B cell (primary cell): ENCODE measurements around the gene NLRC5. TPM values are rescaled to one million over a fixed set of nuclear protein-coding genes. Genes with fewer than 3 reads are reported as not detected.
A peak's percentile ranks its signal among the peaks of the same experiment; 100 is the strongest.

Experiments
- ATAC-seq: fragments of 200-7000 bp; cut with Tn5 transposase; one replicate; pipeline ENCODE4 v1.10.0; 2021; ENCODE audit warnings: low read depth, mild to moderate bottlenecking, moderate number of reproducible peaks, moderate library complexity
- CTCF ChIA-PET: fragments of 350-600 bp; sonication (Branson Sonifier 250); formaldehyde crosslinking; loops from one replicate; lab custom pipeline; 2021; ENCODE audit warnings: antibody characterized with exemption, inconsistent platforms; lab: Charles Lee
- POLR2A ChIA-PET: fragments of 350-600 bp; sonication (Branson Sonifier 250); formaldehyde crosslinking; loops from one replicate; lab custom pipeline; 2021; ENCODE audit warnings: antibody characterized with exemption; lab: Charles Lee
- DNase-seq: peaks from one replicate; pipeline ENCODE4 v3.0.0; 2013
- H2AFZ ChIP-seq: 2 replicates; pipeline ENCODE4 v1.6.1; 2012; ENCODE audit warnings: mild to moderate bottlenecking, low read depth, low read length; ENCODE audit not compliant: insufficient read depth, poor library complexity, severe bottlenecking
- H3K27ac ChIP-seq, 2 donors: 1 replicate in 1 of 2; 2 replicates in 1 of 2; pipeline ENCODE4 v1.5.1; 2012 to 2013; ENCODE audit warnings: low read length in 2 of 2, mild to moderate bottlenecking in 2 of 2, moderate library complexity in 1 of 2
- H3K27me3 ChIP-seq, 4 experiments: fragments of 200-600 bp in 1 of 4; sonication (generic) in 1 of 4; replicated peaks in 1 of 4; 1 replicate in 2 of 4; 2 replicates in 2 of 4; pipeline versions ENCODE4 v1.6.1 to v1.7.0; 2013 to 2016; ENCODE audit warnings: low read length in 3 of 4, mild to moderate bottlenecking in 2 of 4, mixed read lengths in 1 of 4, moderate library complexity in 1 of 4; ENCODE audit not compliant: insufficient read depth in 4 of 4, control insufficient read depth in 3 of 4; ENCODE audit errors: control extremely low read depth in 1 of 4
- H3K36me3 ChIP-seq, 2 experiments: replicated peaks in 1 of 2; 1 replicate in 1 of 2; 2 replicates in 1 of 2; pipeline versions ENCODE4 v1.6.1 to v1.7.1; 2013; ENCODE audit warnings: low read length in 1 of 2; ENCODE audit not compliant: insufficient read depth in 2 of 2, control insufficient read depth in 1 of 2; ENCODE audit errors: control extremely low read depth in 1 of 2, extremely low read depth in 1 of 2
- H3K4me1 ChIP-seq, 2 donors: fragments of 200-600 bp in 1 of 2; sonication (generic) in 1 of 2; 1 replicate in 1 of 2; 2 replicates in 1 of 2; pipeline versions ENCODE4 v1.5.1 to v1.6.1; 2013 to 2017; ENCODE audit warnings: low read length in 2 of 2; ENCODE audit not compliant: control insufficient read depth in 2 of 2, insufficient read depth in 2 of 2
- H3K4me2 ChIP-seq: replicated peaks from 2 replicates; pipeline ENCODE3; 2012; ENCODE audit warnings: mild to moderate bottlenecking, low read depth, low read length; ENCODE audit not compliant: poor library complexity, severe bottlenecking
- H3K4me3 ChIP-seq, 5 experiments: fragments of 200-600 bp in 1 of 5; sonication (generic) in 1 of 5; 1 replicate in 3 of 5; 2 replicates in 2 of 5; pipeline versions ENCODE4 v1.5.1 to v1.7.0; 2011 to 2016; ENCODE audit warnings: low read length in 4 of 5, mild to moderate bottlenecking in 4 of 5, low read depth in 2 of 5, control low read depth in 1 of 5, moderate library complexity in 1 of 5; ENCODE audit not compliant: insufficient read depth in 1 of 5; ENCODE audit errors: control extremely low read depth in 1 of 5, extremely low read depth in 1 of 5
- H3K79me2 ChIP-seq: fragments of 200-600 bp; sonication (generic); one replicate; pipeline ENCODE4 v1.6.0; 2016; ENCODE audit warnings: low read length; ENCODE audit not compliant: control insufficient read depth, insufficient read depth
- H3K9ac ChIP-seq: fragments of 200-600 bp; sonication (generic); 2 replicates; pipeline ENCODE4 v1.6.1; 2017; ENCODE audit warnings: mild to moderate bottlenecking, low read length, moderate library complexity
- H3K9me3 ChIP-seq, 3 donors: one replicate each; pipeline versions ENCODE4 v1.6.1 to v1.7.1; 2013; ENCODE audit warnings: low read length in 2 of 3; ENCODE audit not compliant: control insufficient read depth in 2 of 3, insufficient read depth in 1 of 3; ENCODE audit errors: control extremely low read depth in 1 of 3
- H4K20me1 ChIP-seq: 2 replicates; pipeline ENCODE4 v1.6.0; 2012; ENCODE audit warnings: mild to moderate bottlenecking, low read length; ENCODE audit not compliant: insufficient read depth, control insufficient read depth, poor library complexity, severe bottlenecking
- H3K27ac Mint-ChIP-seq: one replicate; pipeline ENCODE4 v1.8.0; 2021; ENCODE audit warnings: mixed read lengths
- H3K27me3 Mint-ChIP-seq: one replicate; pipeline ENCODE4 v1.8.0; 2021; ENCODE audit warnings: mixed read lengths
- H3K4me1 Mint-ChIP-seq: one replicate; pipeline ENCODE4 v1.8.0; 2021; ENCODE audit warnings: mixed read lengths
- H3K4me3 Mint-ChIP-seq: one replicate; pipeline ENCODE4 v1.8.0; 2021; ENCODE audit warnings: mixed read lengths
- H3K9me3 Mint-ChIP-seq: one replicate; pipeline ENCODE4 v1.8.0; 2022; ENCODE audit warnings: mixed read lengths; ENCODE audit not compliant: insufficient read depth
- CTCF ChIP-seq: fragments of 200-600 bp; IDR thresholded peaks from one replicate; pipeline ENCODE4 v1.8.0; 2022; ENCODE audit warnings: antibody characterized with exemption, mild to moderate bottlenecking
- EZH2 ChIP-seq: IDR thresholded peaks from 2 replicates; pipeline ENCODE4 v1.6.1; 2012; ENCODE audit warnings: borderline replicate concordance, low read depth, mild to moderate bottlenecking, moderate library complexity, low read length; ENCODE audit not compliant: insufficient read depth, poor library complexity, severe bottlenecking
- WGBS: methylation state at CpG from one replicate; pipeline ENCODE4 v1.1.5; 2013; ENCODE audit warnings: missing lambda C conversion rate; ENCODE audit not compliant: insufficient coverage; 5-methylcytosine and 5-hydroxymethylcytosine counted together
- intact Hi-C: fragments of 100-400 bp; cut with micrococcal nuclease; formaldehyde crosslinking; loops from one replicate; pipeline ENCODE4 v1.10.0; 2022
- polyA plus RNA-seq: library from polyadenylated mRNA; depleted of rRNA; stranded (reverse); fragments of >200 nt; gene quantifications from 2 replicates; pipeline ENCODE4 v1.2.3, GENCODE V29; 2012
- total RNA-seq, 2 donors: library from RNA; stranded (reverse); fragments of 120-200 nt in 1 of 2; gene quantifications; 1 replicate in 1 of 2; 2 replicates in 1 of 2; pipeline versions ENCODE4 v1.2.3 to v1.2.4, GENCODE V29; 2013 to 2022

NLRC5 gene
- total and polyA plus RNA-seq, 2 donors (not counting 1 experiment from before 2014, with no cell fraction given) = 349 to 510 TPM

GRCh38 chr16:56988161-56988947 is 1.0 kb upstream of the NLRC5 start:
- TF ChIP-seq CTCF = no peak
- no peak for TF ChIP-seq EZH2
- Histone ChIP-seq H3K36me3 (peaks cover 0 to 11% of the 10 kb centered on the region in 2 experiments), H3K27me3 (no peaks in the 10 kb centered on the region), H2AFZ (peak overlapping the region; percentile 91), H3K79me2 (peaks cover 53% of the 10 kb centered on the region), H3K9ac (peak overlapping the region; percentile 96), H3K9me3 (no peaks in the 10 kb centered on the region), H3K4me2 (peak overlapping the region; percentile 93), H3K27ac (peak overlapping the region; percentile 83 to 86), H3K4me3 (peak overlapping the region; percentile 69 to 97 (median 89)), H4K20me1 (no peaks in the 10 kb centered on the region), H3K4me1 (peaks cover 66 to 81% of the 10 kb centered on the region in 2 donors)
- intact Hi-C loops = loop anchor here (2.0 kb wide), 1 partner anchor 16 kb away; no protein-coding TSS in a partner anchor
- H3K27ac Mint-ChIP-seq = peak overlapping the region; percentile 99
- ChIA-PET POLR2A (interaction anchor here (0.6 to 2.1 kb wide), 11 partner anchors 13 to 57 kb away, joined by 3 to 20 read pairs (median 9); partner anchors contain the start of gene HERPUD1), CTCF (interaction anchor here (2.7 to 10.3 kb wide), 4 partner anchors 17 to 57 kb away, joined by 8 to 124 read pairs (median 24); no protein-coding TSS in a partner anchor)
- WGBS = 83% methylated on average over 1 of the region's 6 CpGs
- no peaks in the 10 kb centered on the region for H3K27me3 Mint-ChIP-seq
- peak overlapping the region; percentile 100 for H3K4me3 Mint-ChIP-seq
- ATAC-seq (no peak), DNase-seq (peak; percentile 23)
- peaks cover 84% of the 10 kb centered on the region for H3K4me1 Mint-ChIP-seq
- H3K9me3 Mint-ChIP-seq = no peaks in the 10 kb centered on the region

GRCh38 chr16:56989988-56990387 is 631 bp downstream of the NLRC5 start:
- Histone ChIP-seq H3K27ac (peak overlapping the region; percentile 83 to 86), H3K79me2 (peaks cover 69% of the 10 kb centered on the region), H3K27me3 (no peaks in the 10 kb centered on the region), H3K4me2 (peak overlapping the region; percentile 93), H3K36me3 (peaks cover 0 to 12% of the 10 kb centered on the region in 2 experiments), H4K20me1 (peaks cover 12% of the 10 kb centered on the region), H3K4me1 (peaks cover 74 to 84% of the 10 kb centered on the region in 2 donors), H3K9ac (peak overlapping the region; percentile 96), H3K4me3 (peak overlapping the region; percentile 69 to 97 (median 89)), H2AFZ (peak overlapping the region; percentile 91), H3K9me3 (no peaks in the 10 kb centered on the region)
- intact Hi-C loops = loop anchor here (1.0 to 2.0 kb wide), 5 partner anchors 15 to 55 kb away; no protein-coding TSS in a partner anchor
- Mint-ChIP-seq H3K4me3 (peak overlapping the region; percentile 100), H3K27me3 (no peaks in the 10 kb centered on the region), H3K9me3 (no peaks in the 10 kb centered on the region), H3K27ac (peak overlapping the region; percentile 99), H3K4me1 (peaks cover 85% of the 10 kb centered on the region)
- CTCF ChIA-PET = interaction anchor here (0.9 to 10.3 kb wide), 11 partner anchors 8 to 79 kb away, joined by 3 to 124 read pairs (median 6); no protein-coding TSS in a partner anchor
- TF ChIP-seq EZH2 (no peak), CTCF (no peak)
- POLR2A ChIA-PET = interaction anchor here (0.9 to 2.1 kb wide), 17 partner anchors 9 to 80 kb away, joined by 3 to 20 read pairs (median 9); partner anchors contain the start of gene HERPUD1
- no peak for DNase-seq
- WGBS = no CpG with 5 or more reads among the region's 7 CpGs
- ATAC-seq = no peak
